ENCODE measurements around the gene CFDP1.

CFDP1 gene

GRCh38 chr16:75247249-75247648, 186.1 kb downstream of the CFDP1 start:
- no peak for DNase-seq
- intact Hi-C loops (cut with DNase I; ENCODE audit: low total_unique reads): no loop called here
- no peak for TF ChIP-seq CTCF (IDR thresholded peaks at IDR 0.05)
- Histone ChIP-seq H3K27ac (peak overlapping the region; percentile 93 to 99), H3K4me1 (peaks cover 5 to 88% (median 82%) of the 10 kb centered on the region in 4 donors), H3K36me3 (peaks cover 3 to 9% (median 7%) of the 10 kb centered on the region in 3 donors), H3K4me3 (peak overlapping the region in 1 of 2 donors; percentile 3), H3K9me3 (no peaks in the 10 kb centered on the region), H3K27me3 (no peaks in the 10 kb centered on the region)

DNA sequence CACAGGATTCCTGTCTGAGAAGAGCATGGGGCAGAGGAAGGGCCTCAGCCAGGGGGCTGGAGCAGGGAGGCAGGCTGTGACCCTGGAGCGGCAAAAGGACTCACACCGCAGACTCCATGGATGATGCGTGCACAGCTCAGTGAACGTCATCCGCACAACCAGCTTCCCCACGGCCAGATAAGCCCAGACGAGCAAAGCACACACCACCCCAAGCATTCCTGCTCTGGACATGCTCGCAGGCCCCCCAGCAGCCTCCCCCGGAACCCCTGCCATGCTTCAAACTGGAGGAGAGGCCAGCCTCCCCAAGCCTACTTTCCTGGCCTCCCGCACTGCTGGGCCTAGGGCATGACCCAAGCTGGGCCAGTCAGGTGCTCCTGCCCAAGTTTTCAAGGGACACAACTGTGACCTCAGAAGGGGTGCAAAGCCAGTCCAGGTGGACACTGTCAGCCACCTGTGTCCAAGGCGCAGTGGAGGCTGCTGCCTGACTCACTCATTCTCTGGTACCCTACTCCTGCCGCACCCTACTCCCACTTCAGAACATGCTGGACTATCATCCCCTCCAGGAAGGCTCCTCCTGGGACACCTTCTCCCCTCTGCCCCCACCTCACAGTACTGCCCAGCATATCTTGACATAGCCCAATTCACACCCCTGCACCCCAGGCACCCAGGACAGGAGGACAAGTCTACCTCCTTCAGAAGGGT, 186.6 kb downstream of the CFDP1 start:
- H3K27ac ChIP-seq: peak overlapping the region; percentile 93 to 99
- peaks cover 9 to 15% (median 13%) of the 10 kb centered on the region in 3 donors for H3K36me3 ChIP-seq
- H3K9me3 ChIP-seq: no peaks in the 10 kb centered on the region
- no peak for DNase-seq
- no peak for TF ChIP-seq CTCF (IDR thresholded peaks at IDR 0.05)
- peaks cover 0 to 88% (median 82%) of the 10 kb centered on the region in 4 donors for H3K4me1 ChIP-seq
- no peak overlapping the region for H3K4me3 ChIP-seq
- intact Hi-C loops (cut with DNase I; ENCODE audit: low total_unique reads): no loop called here
- no peaks in the 10 kb centered on the region for H3K27me3 ChIP-seq

- peaks cover 0 to 100% (median 94%) of the 10 kb centered on the region in 4 donors for H3K4me1 ChIP-seq
- H3K27ac ChIP-seq: peak overlapping the region; percentile 93 to 99
- TF ChIP-seq CTCF (IDR thresholded peaks at IDR 0.05): no peak
- H3K36me3 ChIP-seq: peaks cover 15 to 25% (median 16%) of the 10 kb centered on the region in 3 donors
- intact Hi-C loops (cut with DNase I; ENCODE audit: low total_unique reads): no loop called here
- DNase-seq: peak; percentile 88 to 99
- no peaks in the 10 kb centered on the region for H3K27me3 ChIP-seq
- H3K9me3 ChIP-seq: no peaks in the 10 kb centered on the region
- peak overlapping the region; percentile 15 to 18 for H3K4me3 ChIP-seq
These were observed 188.2 kb downstream of the CFDP1 start for GRCh38 chr16:75244844-75245758.

DNA sequence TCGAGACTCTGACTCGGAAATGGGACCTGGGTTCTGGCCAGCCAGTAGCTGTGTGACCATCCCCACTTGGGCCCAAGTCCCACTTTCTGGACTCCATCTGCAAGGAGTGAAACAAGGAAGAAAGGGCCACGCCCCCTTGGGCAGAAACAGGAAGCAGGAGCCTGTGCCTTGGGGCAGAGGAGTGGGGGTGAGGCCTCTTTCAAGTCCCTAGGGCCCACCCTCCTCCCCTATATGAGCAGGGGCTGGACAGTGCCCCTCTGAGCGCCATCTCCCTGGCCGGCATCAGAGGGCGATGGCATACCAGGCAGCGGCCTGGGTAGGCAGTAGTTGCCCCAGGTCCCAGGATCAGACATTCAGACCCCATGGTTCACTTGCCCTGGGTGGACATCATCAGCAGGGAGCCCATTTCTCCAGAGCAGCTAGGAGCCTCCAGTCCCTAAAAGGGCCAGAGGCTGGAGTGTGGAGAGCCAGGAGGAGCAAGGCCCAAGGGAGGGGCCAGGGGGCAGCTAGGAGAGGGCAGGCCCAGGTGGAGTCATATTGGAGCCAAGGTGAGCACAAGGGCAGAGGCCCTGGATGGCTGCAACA, 189.0 kb downstream of the CFDP1 start:
- H3K36me3 ChIP-seq: peaks cover 15 to 25% (median 16%) of the 10 kb centered on the region in 3 donors
- peak overlapping the region; percentile 93 to 99 for H3K27ac ChIP-seq
- intact Hi-C loops (cut with DNase I; ENCODE audit: low total_unique reads): no loop called here
- peaks cover 0 to 100% (median 94%) of the 10 kb centered on the region in 4 donors for H3K4me1 ChIP-seq
- H3K9me3 ChIP-seq: no peaks in the 10 kb centered on the region
- DNase-seq: peak; percentile 82 to 94
- peak overlapping the region in 1 of 2 donors; percentile 17 for H3K4me3 ChIP-seq
- TF ChIP-seq CTCF (IDR thresholded peaks at IDR 0.05): no peak
- H3K27me3 ChIP-seq: no peaks in the 10 kb centered on the region

Data from tibial artery (tissue), 4 donors.